Heart right ventricle (tissue), 12 donors: ENCODE measurements around the gene PC. TPM values are rescaled to one million over a fixed set of nuclear protein-coding genes. Genes with fewer than 3 reads are reported as not detected.

ENCODE experiments used
- microRNA-seq, 2 donors: library from miRNA; unstranded; fragments of <30 nt; microRNA quantifications; one replicate each; pipeline ENCODE4 v1.2.0, GENCODE V29; 2021
- polyA plus RNA-seq, 2 donors: library from polyadenylated mRNA; stranded (reverse); fragments of 200-250 nt; gene quantifications; one replicate each; pipeline ENCODE4 v1.2.3, GENCODE V29; 2013
- total RNA-seq, 10 donors: library from RNA; stranded (reverse); fragmentation: NEBNext Ultra II Directional in 3 of 10; extraction: Animal tissue kit (Norgen Biotek cat#: 25700) in 3 of 10; gene quantifications; one replicate each; pipeline versions ENCODE4 v1.2.1 to v1.2.4, GENCODE V29; 2021 to 2023
- donor health status: ischemic (EF 13 %, LVEDD 7.1; RV severe dilation, severe dysfunction).
- donor health status: healthy with polysubstance abuse.
- donor health status: DM: no; HTN: yes; CAD: no.
- donor health status: DM: no; HTN: no; CAD: no.
- donor health status: ischemic (EF 25% LVEDD 6.9; RV normal size, moderate dysfunction).
- donor health status: ischemic (EF 25% LVEDD 5.7; RV mildly dilated, moderate dysfunction).
- donor health status: healthy.
- donor health status: nonischemic (EF 11% LVEDD 7.7; RV severe dilation, severe dysfunction).
- donor health status: DM: yes; HTN: yes; CAD: no.
- donor health status: PGD.
- donor health status: ischemic (EF 29% LVEDD 5.4; RV normal size, mild dysfunction).
- donor health status: nonischemic (EF 23%, LVEDD 6.1; RV moderate dilation, normal function).

PC gene
- total and polyA plus RNA-seq, 12 donors, result 6.8 to 26.0 (median 11.2) TPM

Small RNA genes within 50 kb of the gene (microRNA-seq; reads per million reads assigned to microRNA genes)
- gene MIR3163, result 0 to 0.51 reads per million in 2 donors

Other genes with a start within 250 kb of the PC start
- gene SPTBN2, start 229.2 kb downstream of the PC start, total RNA-seq, result 1 to 10 TPM in 6 of 10 donors, under 1 TPM in 4; 0.23 to 2.3 (median 1.3) TPM
- under 1 TPM; 0.88 to 0.90 TPM for gene SPTBN2, start 229.2 kb downstream of the PC start, polyA plus RNA-seq
- 1 to 10 TPM; 2.5 to 7.5 (median 4.9) TPM for gene RCE1, start 114.9 kb downstream of the PC start, total RNA-seq
- 1 to 10 TPM; 3.4 to 9.2 TPM for gene RCE1, start 114.9 kb downstream of the PC start, polyA plus RNA-seq
- 10 to 100 TPM in 9 of 10 donors, 1 to 10 TPM in 1; 9.1 to 20.7 (median 13.6) TPM for gene LRFN4, start 101.3 kb downstream of the PC start, total RNA-seq
- gene LRFN4, start 101.3 kb downstream of the PC start, polyA plus RNA-seq, result 10 to 100 TPM; 13.7 to 33.1 TPM
- not detected for gene C11orf86, start 16.9 kb upstream of the PC start, total RNA-seq
- gene C11orf86, start 16.9 kb upstream of the PC start, polyA plus RNA-seq, result not detected
- gene SYT12, start 64.8 kb upstream of the PC start, total RNA-seq, result under 1 TPM in 9 of 10 donors, not detected in 1; 0.12 to 0.78 (median 0.23) TPM
- gene SYT12, start 64.8 kb upstream of the PC start, polyA plus RNA-seq, result under 1 TPM in 1 of 2 donors, not detected in 1; 0.33 TPM
- gene RHOD, start 98.5 kb upstream of the PC start, total RNA-seq, result 100 to 1,000 TPM in 1 of 10 donors, 10 to 100 TPM in 9; 21.9 to 103 (median 29.5) TPM
- 10 to 100 TPM; 76.0 to 98.8 TPM for gene RHOD, start 98.5 kb upstream of the PC start, polyA plus RNA-seq
- gene KDM2A, start 160.9 kb upstream of the PC start, total RNA-seq, result 10 to 100 TPM; 31.3 to 45.7 (median 37.5) TPM
- 10 to 100 TPM; 16.5 to 29.5 TPM for gene KDM2A, start 160.9 kb upstream of the PC start, polyA plus RNA-seq